HG02885 (cell line): ENCODE measurements around the gene EIF3B.
"Not testable (repeated sequence)": the region's sequence is repeated elsewhere in the genome, so short reads cannot be mapped to it uniquely, and the experiment has no call there.

Experiments
- ATAC-seq: cut with Tn5 transposase; IDR thresholded peaks from one replicate; pipeline ENCODE4 v1.9.1; 2021; ENCODE audit warnings: mild to moderate bottlenecking; ENCODE audit not compliant: unreplicated experiment, poor library complexity

Gene EIF3B

GRCh38 chr7:2394566-2395082, 40.0 kb downstream of the EIF3B start:
- no peak for ATAC-seq

GRCh38 chr7:2398506-2398905, 43.9 kb downstream of the EIF3B start:
- no peak for ATAC-seq

- no peak for ATAC-seq
These were observed 45.4 kb downstream of the EIF3B start for GRCh38 chr7:2399848-2400587.

GRCh38 chr7:2402687-2403013, 48.0 kb downstream of the EIF3B start:
- ATAC-seq: no peak

GRCh38 chr7:2403014-2403717, 48.5 kb downstream of the EIF3B start, which contains the start of gene CHST12:
Gene CHST12 (plus strand): TSS chr7:2403611. CDS start chr7:2432640, 29,029 bp downstream.
- peak; percentile 60 for ATAC-seq

GRCh38 chr7:2403718-2404648, 49.4 kb downstream of the EIF3B start:
- peak; percentile 6 for ATAC-seq

GRCh38 chr7:2404714-2405119, 50.1 kb downstream of the EIF3B start:
- ATAC-seq: no peak

GRCh38 chr7:2405201-2405600, 50.6 kb downstream of the EIF3B start:
- ATAC-seq: no peak

GRCh38 chr7:2405601-2406345, 51.1 kb downstream of the EIF3B start:
- peak; percentile 51 for ATAC-seq

GRCh38 chr7:2409745-2410414, 55.3 kb downstream of the EIF3B start:
- no peak for ATAC-seq

GRCh38 chr7:2411049-2411448, 56.4 kb downstream of the EIF3B start:
- ATAC-seq: no peak

GRCh38 chr7:2411815-2412586, 57.4 kb downstream of the EIF3B start:
- no peak for ATAC-seq

GRCh38 chr7:2412587-2413201, 58.1 kb downstream of the EIF3B start:
- ATAC-seq: no peak

- ATAC-seq: no peak
These were observed 61.4 kb downstream of the EIF3B start for GRCh38 chr7:2416063-2416462.

- no peak for ATAC-seq
These were observed 62.0 kb downstream of the EIF3B start for GRCh38 chr7:2416650-2417049.

- ATAC-seq: not testable (repeated sequence)
These were observed 62.6 kb downstream of the EIF3B start for GRCh38 chr7:2417178-2417577.

- no peak for ATAC-seq
These were observed 63.4 kb downstream of the EIF3B start for GRCh38 chr7:2417981-2418481.
